Measurements from ENCODE around the gene TRPV5. TPM values are rescaled to one million over a fixed set of nuclear protein-coding genes. Genes with fewer than 3 reads are reported as not detected.

The TRPV5 gene
- polyA plus RNA-seq, 1 experiment: not detected

DNA sequence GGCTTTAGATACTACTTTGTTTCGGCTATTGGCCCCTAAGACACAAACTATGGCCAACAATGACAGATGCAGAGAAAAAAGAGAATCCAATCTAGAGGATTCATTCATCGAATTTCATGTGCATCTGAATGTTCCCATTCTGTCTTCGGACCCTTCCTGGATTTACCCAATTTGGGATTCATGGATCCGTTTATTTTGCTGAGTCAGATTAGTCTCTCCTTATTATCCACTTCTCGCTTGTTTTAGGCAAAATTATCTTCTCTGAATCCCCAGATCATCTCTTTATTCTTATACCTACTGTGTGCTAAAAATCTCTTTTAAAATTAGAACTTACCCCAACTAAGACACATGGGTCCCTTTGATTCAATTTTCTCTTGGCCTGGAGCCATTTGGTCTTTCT, 54.5 kb downstream of the TRPV5 start:
- no peak for DNase-seq (ENCODE audit: low read depth)
- ChIA-PET CTCF (interaction anchor here (1.3 to 2.7 kb wide), 3 partner anchors 123 to 336 kb away, joined by 3 to 22 read pairs (median 17); no protein-coding TSS in a partner anchor), POLR2A (no interaction called here)
- no peaks in the 10 kb centered on the region for H3K36me3 ChIP-seq (ENCODE audit: control insufficient read depth, insufficient read depth, low read length)
- no peak overlapping the region for H3K4me3 ChIP-seq (ENCODE audit: low read depth, low read length)
- TF ChIP-seq, protein P1, sequence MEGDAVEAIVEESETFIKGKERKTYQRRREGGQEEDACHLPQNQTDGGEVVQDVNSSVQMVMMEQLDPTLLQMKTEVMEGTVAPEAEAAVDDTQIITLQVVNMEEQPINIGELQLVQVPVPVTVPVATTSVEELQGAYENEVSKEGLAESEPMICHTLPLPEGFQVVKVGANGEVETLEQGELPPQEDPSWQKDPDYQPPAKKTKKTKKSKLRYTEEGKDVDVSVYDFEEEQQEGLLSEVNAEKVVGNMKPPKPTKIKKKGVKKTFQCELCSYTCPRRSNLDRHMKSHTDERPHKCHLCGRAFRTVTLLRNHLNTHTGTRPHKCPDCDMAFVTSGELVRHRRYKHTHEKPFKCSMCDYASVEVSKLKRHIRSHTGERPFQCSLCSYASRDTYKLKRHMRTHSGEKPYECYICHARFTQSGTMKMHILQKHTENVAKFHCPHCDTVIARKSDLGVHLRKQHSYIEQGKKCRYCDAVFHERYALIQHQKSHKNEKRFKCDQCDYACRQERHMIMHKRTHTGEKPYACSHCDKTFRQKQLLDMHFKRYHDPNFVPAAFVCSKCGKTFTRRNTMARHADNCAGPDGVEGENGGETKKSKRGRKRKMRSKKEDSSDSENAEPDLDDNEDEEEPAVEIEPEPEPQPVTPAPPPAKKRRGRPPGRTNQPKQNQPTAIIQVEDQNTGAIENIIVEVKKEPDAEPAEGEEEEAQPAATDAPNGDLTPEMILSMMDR (IDR thresholded peaks at IDR 0.05; ENCODE audit: insufficient read depth, low read depth, low read length): no peak
- peaks cover 2% of the 10 kb centered on the region for H3K27me3 ChIP-seq (ENCODE audit: control insufficient read depth, insufficient read depth, low read length)

DNA sequence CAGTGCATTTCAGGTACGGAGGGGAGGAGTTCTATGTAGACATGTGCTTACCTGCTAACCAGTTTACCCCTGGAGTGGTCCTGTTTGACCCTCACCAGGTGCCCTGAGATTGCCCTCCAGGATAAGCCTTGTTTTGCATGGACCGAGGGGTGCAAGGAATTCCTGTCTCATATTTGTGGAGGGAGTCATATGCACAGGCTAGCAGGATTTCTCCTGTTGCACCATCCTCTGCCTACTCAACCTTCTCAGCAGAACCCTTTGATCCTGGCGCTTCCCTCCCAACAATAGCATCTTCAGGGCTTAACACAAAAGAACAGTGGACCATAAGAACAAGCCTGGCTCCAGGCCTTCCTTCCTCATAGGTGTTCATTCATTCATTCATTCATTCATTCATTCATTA, 55.2 kb downstream of the TRPV5 start:
- TF ChIP-seq, protein P1 (IDR thresholded peaks at IDR 0.05; ENCODE audit: insufficient read depth, low read depth, low read length): no peak
- POLR2A ChIA-PET: no interaction called here
- Histone ChIP-seq H3K36me3 (ENCODE audit: control insufficient read depth, insufficient read depth, low read length) (no peaks in the 10 kb centered on the region), H3K27me3 (ENCODE audit: control insufficient read depth, insufficient read depth, low read length) (peaks cover 2% of the 10 kb centered on the region), H3K4me3 (ENCODE audit: low read depth, low read length) (no peak overlapping the region)
- DNase-seq (ENCODE audit: low read depth): no peak
- CTCF ChIA-PET: interaction anchor here (2.3 kb wide), 1 partner anchor 124 kb away, joined by 17 read pairs; no protein-coding TSS in a partner anchor

DNA sequence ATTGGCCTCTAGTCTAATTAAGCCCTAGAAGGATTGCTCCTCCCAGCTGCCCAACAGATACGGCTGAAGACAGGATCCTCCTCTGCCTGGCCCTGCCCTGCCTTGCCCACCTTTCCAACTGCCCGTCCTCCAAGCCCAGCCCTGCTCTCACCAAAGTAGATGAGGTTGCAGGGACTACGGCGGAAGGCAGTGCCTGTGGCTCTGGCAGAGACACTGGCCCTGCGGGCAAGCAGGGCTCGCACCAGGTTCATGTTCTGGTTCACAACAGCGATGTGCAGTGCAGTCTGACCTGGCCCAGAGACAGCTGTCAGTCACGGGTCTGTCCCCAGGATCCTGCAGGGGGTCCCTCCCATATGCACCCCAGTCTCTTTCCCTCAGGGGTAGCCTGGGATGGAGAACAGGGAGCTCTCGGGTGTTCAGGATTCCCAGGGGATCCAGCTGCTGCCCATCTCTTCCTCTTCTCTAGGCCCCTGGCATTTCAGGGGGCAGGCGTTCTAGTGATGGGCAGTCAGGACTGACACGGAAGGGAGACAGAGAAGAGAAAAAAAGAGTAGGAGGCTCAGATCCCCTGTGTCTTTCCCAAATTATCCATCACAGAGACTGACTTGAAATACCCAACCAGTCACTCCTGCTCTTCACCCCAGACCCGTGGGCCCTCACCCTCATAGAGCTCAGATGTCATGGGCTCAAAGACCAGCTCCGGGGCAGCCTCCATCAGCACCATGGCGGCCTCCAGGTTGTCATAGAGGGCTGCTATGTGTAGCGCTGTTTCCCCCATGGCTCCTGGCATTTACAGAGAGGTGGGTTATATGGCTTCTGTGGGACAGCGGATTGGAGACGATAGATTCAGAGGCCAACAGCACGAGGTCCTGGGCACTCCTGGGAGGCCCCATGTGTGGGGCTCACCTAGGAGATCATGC, 56.3 kb downstream of the TRPV5 start:
- POLR2A ChIA-PET: no interaction called here
- DNase-seq (ENCODE audit: low read depth): no peak
- no peak overlapping the region for H3K4me3 ChIP-seq (ENCODE audit: low read depth, low read length)
- peaks cover 2% of the 10 kb centered on the region for H3K27me3 ChIP-seq (ENCODE audit: control insufficient read depth, insufficient read depth, low read length)
- H3K36me3 ChIP-seq (ENCODE audit: control insufficient read depth, insufficient read depth, low read length): no peaks in the 10 kb centered on the region
- CTCF ChIA-PET: interaction anchor here (1.3 kb wide), 1 partner anchor 338 kb away, joined by 5 read pairs; no protein-coding TSS in a partner anchor
- TF ChIP-seq, protein P1 (IDR thresholded peaks at IDR 0.05; ENCODE audit: insufficient read depth, low read depth, low read length): no peak

DNA sequence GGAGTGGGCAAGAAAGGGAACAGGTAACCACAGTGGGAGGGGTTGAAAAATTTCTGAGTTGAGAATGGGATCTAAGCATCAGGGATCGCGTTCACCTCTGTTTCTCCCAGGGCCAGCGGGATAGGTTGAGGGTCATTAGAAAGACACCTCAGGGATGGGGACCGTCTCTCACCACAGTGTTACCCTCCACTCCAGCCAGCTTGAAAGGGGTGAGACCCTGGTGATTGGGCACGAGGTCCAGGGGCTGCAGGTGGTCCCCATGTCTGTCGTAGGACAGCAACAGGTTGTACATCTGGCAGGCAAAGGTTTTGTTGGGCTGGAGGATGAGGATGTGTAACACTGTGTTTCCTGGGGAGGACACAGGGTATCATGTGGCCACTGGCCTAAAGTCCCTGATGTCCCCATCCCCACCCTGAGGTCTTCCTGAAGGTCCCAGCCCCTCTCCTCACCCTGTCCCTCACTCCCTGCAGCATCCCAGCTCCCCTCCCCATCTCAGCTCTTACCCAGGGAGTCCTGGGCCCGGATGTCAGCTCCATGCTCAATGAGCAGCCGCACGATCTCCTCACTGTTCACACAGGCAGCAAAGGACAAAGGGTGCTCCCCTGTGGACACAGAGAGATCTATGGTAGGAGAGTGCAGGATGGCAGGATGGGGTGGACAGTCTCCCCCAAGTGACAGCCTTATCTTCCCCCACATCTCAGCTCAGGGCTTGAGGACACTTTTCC, 57.1 kb downstream of the TRPV5 start:
- CTCF ChIA-PET: interaction anchor here (1.3 kb wide), 1 partner anchor 339 kb away, joined by 5 read pairs; no protein-coding TSS in a partner anchor
- DNase-seq (ENCODE audit: low read depth): no peak
- H3K36me3 ChIP-seq (ENCODE audit: control insufficient read depth, insufficient read depth, low read length): no peaks in the 10 kb centered on the region
- TF ChIP-seq, protein P1 (IDR thresholded peaks at IDR 0.05; ENCODE audit: insufficient read depth, low read depth, low read length): no peak
- H3K4me3 ChIP-seq (ENCODE audit: low read depth, low read length): no peak overlapping the region
- POLR2A ChIA-PET: no interaction called here
- H3K27me3 ChIP-seq (ENCODE audit: control insufficient read depth, insufficient read depth, low read length): peaks cover 2% of the 10 kb centered on the region

DNA sequence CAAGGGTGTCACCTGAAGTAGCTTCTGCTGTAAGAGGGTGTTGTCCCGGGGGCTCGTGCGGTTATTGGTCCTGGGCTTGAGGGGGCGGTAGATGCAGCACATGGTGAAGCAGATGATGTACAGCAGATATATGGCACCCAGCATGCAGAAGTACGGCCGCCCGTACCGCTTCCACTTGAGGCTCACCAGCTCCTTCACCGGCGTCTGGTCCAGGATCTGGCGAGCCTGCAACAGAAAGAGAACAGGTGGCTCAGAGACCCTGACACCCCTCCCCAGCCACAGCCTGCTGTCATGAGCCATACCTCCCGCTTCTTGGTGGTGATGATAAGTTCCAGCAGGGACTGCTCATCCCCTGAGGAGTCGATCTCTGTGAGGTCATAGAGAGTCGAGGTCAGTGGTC, 58.1 kb downstream of the TRPV5 start:
- ChIA-PET POLR2A (no interaction called here), CTCF (interaction anchor here (1.2 kb wide), 1 partner anchor 10 kb away, joined by 5 read pairs; no protein-coding TSS in a partner anchor)
- DNase-seq (ENCODE audit: low read depth): no peak
- TF ChIP-seq, protein P1 (IDR thresholded peaks at IDR 0.05; ENCODE audit: insufficient read depth, low read depth, low read length): no peak
- Histone ChIP-seq H3K36me3 (ENCODE audit: control insufficient read depth, insufficient read depth, low read length) (no peaks in the 10 kb centered on the region), H3K4me3 (ENCODE audit: low read depth, low read length) (no peak overlapping the region), H3K27me3 (ENCODE audit: control insufficient read depth, insufficient read depth, low read length) (peaks cover 2% of the 10 kb centered on the region)

Data from BJ (cell line).